GM12878 (cell line): Measurements from ENCODE around the gene HLA-DMA. TPM values are rescaled to one million over a fixed set of nuclear protein-coding genes. Genes with fewer than 3 reads are reported as not detected.

Experiments
- BCLAF1 ChIP-seq: fragments of 450-650 bp; IDR thresholded peaks from 2 replicates; pipeline ENCODE4 v1.6.1; 2017; ENCODE audit warnings: antibody characterized with exemption, mild to moderate bottlenecking, moderate library complexity
- CUX1 ChIP-seq: IDR thresholded peaks from 2 replicates; pipeline ENCODE4 v1.6.1; 2012; ENCODE audit warnings: improper control_type of control experiment, low read depth, low read length; ENCODE audit not compliant: insufficient replicate concordance
- FOXK2 ChIP-seq: fragments of 450-650 bp; IDR thresholded peaks from 2 replicates; pipeline ENCODE4 v1.6.1; 2017; ENCODE audit warnings: mild to moderate bottlenecking, moderate library complexity
- KDM1A ChIP-seq: fragments of 200-600 bp; sonication (generic); IDR thresholded peaks from 2 replicates; pipeline ENCODE4 v1.6.1; 2016; ENCODE audit warnings: borderline replicate concordance
- PRDM15 ChIP-seq: fragments of 450-650 bp; formaldehyde crosslinking; IDR thresholded peaks from 2 replicates; pipeline ENCODE4 v1.4.0; 2020; ENCODE audit warnings: mild to moderate bottlenecking, moderate library complexity
- STAT3 ChIP-seq: IDR thresholded peaks from 2 replicates; pipeline ENCODE4 v1.6.1; 2011; ENCODE audit warnings: low read depth, low read length, improper control_type of control experiment
- YBX1 ChIP-seq: fragments of 450-650 bp; IDR thresholded peaks from 2 replicates; pipeline ENCODE4 v1.6.1; 2016; ENCODE audit warnings: antibody characterized with exemption
- polyA plus RNA-seq, 11 experiments: library from polyadenylated mRNA; depleted of rRNA in 4 of 11; unstranded in 6 of 11; stranded (reverse) in 5 of 11; fragments of >200 nt; fragmentation: Nextera tagmentation in 4 of 11; fragmentation: Illumina TruSeq in 1 of 11; extraction: Ambion mirVana in 4 of 11; extraction: Trizol in 1 of 11; gene quantifications; 1 replicate in 1 of 11; 2 replicates in 10 of 11; pipeline versions ENCODE4 v1.2.1 to v1.2.3, GENCODE V29; 2011 to 2016; ENCODE audit warnings: inconsistent platforms in 2 of 11, missing spikeins in 2 of 11, low read depth in 1 of 11
- total RNA-seq, 4 experiments: library from RNA; depleted of rRNA in 3 of 4; stranded (reverse); fragments of >200 nt in 3 of 4; fragmentation: Illumina TruSeq in 1 of 4; extraction: Trizol in 1 of 4; gene quantifications; 2 replicates each; pipeline versions ENCODE4 v1.2.1 to v1.2.3, GENCODE V29; 2013 to 2021

HLA-DMA gene
- total and polyA plus RNA-seq, 10 of the 15 experiments (the other 5 are each of a cell fraction or from before 2014, with no cell fraction given): 177 to 552 (median 309) TPM

- TF ChIP-seq CUX1 (no peak), KDM1A (no peak), STAT3 (no peak), PRDM15 (CRISPR knock-in tag) (no peak), YBX1 (no peak), BCLAF1 (no peak), FOXK2 (0 out of 2 replicates have a peak, but pooled peaks have one; percentile 30)
These were observed 15.4 kb upstream of the HLA-DMA start, which contains the start of gene BRD2 (continued) for GRCh38 chr6:32968093-32968866.
